Stimulated activated CD4-positive, alpha-beta T cell treated with anti-CD3 and anti-CD28 coated beads, TNF-alpha, amount 100 ng/mL, for 24 hours (primary cell): ENCODE results near the gene LHPP.
A peak's percentile ranks its signal among the peaks of the same experiment; 100 is the strongest.
"Not testable (repeated sequence)": the region's sequence is repeated elsewhere in the genome, so short reads cannot be mapped to it uniquely, and the experiment has no call there.

Source experiments
- DNase-seq, 3 experiments: peaks; one replicate each; pipeline ENCODE4 v3.0.0-alpha.2; 2020; ENCODE audit warnings: low read depth in 3 of 3

LHPP gene

DNA sequence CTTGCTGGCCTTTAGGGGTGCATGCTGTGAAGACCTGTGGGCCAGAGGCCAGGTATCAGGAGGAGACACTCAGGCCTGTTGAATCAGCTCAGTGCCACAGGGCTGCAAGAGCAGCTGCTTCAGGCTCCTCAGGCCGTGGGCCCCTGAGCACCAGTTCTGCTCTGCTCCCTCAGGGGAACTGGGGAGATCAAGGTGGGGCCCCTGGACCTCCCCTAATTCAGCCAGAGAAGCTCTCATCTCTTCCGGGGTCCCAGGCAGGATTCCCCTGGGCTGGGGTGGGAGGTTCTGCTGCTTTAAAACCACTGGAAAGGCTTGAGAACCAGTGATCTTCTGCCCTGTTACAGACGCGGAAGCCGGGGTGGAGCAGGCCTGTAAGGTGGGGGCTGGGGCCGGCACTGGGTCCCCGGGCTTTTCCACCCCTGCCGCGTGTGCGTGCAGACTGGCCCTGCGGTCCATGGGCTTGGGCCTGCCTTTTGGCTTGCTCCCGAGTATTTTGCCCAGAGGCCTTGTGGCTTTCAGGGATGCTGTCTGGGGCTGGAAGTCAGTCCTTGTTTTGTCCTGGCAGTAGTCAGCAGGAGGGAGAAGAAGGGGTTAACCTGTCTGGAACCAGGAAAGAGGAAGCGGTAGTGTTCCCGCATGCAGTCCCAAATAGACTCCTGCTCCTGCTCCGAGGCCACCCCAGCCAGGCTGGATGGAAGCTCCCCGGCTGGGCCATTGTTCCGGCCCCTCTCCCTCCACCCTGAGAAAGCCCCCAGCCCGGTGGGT is 74.3 kb downstream of the LHPP start:
- no peak for DNase-seq

DNA sequence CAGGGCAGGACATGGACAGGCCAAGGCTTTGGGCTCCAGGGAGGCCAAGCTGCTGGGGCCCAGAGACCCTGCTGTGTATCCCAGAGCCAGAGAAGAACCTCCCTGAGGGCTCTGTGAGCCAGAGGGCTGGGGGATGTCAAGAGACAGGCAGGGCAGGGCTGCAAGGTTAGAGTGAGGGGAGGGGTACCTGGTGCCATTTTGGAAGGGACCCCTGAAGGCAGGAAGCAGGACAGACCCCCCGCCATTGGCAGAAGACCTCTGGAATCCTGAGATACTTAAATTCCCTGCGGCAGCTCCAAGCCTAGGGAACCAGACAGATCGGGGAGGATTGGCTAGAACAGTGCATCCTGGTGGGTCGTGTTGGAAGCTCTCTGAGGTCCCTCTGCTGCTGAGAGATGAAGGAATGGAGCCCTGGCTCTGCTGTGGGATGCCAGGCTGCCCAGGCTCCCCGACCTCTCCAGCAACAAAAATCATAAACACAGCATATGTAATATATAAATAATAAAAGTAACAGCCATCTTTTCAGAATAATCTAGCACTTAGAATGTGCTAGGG is 75.0 kb downstream of the LHPP start:
- no peak for DNase-seq

DNA sequence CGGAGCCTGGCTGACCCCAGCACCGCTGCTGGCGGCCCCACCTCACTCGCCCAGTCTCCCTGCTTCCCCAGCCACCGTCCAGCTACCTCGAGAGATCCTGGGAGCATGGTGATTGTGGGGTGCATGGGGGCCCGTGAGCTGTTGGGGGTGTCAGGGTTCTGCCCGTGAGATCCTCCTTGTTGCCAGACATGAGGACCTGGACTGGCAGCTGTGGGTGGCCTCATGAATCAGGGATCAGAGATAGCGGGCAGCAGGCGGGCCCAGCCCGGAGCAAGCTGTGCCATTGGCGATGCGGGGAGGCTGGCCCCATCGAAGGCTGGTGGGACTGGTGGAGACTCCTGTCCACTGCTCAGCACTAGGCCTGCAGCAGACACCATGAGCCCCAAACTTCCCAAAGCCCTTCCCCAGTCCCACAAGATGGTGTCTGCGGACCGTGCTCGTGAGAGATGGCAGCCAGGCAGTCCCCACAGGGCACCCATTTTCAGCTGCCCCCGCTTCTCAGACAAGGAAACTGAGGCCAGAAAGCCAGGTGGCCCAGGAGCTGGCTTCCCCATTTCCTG is 75.6 kb downstream of the LHPP start:
- DNase-seq = no peak

DNA sequence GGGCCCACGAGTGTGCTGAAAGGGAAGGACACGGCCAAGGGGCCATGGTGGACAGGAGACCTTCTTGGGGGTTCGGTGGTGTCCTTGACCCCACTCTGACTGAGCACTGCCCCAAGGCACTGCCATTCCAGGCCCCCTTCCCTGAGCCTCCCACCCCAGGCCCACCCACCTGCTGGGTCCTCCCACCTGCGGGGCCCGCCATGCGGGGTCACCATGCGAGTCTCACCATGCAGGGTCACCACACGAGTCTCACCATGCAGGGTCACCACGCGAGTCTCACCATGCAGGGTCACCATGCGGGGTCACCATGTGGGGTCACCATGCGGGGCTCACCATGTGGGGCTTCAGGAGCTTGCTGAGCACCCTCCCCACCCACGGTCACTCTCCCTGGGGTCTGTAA is 76.3 kb downstream of the LHPP start:
- no peak for DNase-seq

DNA sequence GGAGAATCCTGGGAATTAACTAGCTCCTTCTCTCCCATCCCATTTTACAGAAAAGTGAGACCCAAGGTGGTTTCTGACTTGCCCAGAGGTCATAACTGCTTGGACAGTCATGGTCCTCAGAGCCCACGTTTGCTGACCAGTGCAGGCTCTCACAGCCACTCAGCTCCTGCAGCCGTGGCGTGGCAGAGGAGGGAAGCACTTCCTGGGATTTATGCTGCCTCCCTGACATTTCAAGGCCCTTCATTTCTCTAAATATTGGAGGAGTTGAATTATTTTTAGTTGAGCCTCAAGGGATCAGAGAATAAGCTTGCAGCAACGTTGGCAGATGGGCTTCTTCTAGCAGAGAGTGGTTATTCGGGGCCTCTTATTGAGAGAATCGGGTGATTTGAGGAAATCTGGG is 77.1 kb downstream of the LHPP start:
- no peak for DNase-seq

DNA sequence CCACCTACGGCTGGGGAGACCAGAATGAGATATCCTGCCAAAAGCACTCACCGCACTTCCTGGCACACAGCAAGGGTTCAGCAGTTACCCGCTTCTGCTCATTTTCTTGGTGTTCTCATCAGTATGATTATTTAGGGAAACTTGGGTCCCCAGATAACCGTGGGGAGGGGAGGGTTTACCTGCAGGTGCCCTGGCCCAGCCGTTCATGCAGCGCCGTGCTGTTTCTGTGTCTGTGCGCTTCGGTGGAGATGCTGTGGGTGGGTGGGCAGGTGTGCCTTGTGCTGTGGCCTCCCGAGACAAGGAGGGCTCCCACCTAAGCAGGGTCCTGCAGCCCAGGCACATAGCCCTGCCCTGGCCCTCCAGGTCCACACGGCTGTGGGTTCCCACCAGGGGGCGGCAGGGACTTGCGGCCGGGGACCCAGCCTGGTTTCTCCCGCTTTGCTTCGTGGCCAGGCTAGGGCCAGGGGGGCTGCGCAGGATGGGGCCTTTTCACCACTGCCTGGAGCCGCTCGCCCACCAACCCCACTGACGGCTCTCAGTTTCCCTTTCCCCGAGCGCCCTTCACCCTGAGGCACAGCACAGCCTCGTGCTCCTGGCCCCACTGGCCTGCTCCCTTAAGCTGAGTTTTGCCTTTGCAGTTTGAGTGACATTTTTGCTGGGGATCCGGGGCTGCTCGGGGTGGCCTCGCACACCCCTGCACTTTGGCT is 78.5 kb downstream of the LHPP start:
- DNase-seq = peak; percentile 34 to 56 (median 37)

DNA sequence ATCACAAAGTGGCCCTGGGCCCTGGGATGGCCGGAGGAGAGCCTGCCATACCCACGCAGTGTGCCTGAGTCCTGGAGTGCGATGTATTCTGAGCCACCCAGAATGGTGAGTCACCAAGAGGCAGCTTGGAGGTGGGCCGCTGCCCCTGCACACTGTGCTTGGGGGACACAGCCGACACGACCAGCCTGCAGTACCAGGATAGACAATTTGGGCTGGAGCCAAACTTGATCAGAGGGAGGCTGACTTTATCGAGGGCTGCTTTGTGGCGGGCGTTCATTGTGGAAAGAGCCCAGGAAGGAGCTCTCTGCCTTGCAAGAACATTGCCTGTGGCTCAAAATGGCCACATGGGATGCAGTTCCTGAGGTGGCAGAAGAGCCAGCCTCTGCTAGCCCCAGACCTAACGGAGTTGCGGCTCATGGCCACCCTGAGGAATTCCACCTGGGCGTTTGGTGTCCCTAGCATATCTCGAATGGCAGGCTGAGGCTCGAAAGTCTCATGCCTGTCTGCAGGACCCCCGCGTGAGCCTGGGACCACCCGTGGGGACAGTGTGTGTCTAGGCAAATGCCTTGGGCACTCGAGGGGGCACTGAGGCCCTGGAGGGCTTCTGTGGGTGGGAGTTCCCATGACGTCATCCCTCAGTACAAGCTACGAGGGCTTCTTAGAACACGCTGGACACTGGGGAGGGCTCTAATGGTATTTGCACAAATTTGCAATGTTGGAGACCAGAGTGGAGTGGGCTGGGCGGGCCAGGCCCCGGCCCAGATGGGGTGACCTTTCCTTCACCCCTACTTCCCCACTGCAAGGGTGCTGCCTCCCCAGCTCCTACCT is 79.7 kb downstream of the LHPP start:
- DNase-seq = no peak

DNA sequence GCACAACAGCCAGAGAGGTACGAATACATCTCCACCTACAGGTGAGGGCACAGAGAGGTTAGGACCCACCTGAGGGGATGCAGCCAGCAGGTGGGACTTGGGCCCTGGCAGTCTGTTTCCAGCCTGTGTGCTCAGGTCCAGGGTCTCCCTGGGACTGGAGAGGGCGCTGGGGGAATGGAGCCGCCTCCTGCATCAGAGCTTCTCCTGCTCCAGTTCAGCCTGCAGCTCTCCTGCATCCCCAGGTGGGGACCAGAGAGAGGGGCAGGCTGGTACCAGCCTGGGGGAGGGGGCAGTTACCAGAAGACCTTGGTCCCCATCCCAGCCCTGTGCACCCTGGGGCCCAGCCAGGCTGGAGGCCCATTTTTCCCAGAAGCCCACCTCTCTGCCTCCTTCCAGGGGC is 80.7 kb downstream of the LHPP start:
- no peak for DNase-seq

DNA sequence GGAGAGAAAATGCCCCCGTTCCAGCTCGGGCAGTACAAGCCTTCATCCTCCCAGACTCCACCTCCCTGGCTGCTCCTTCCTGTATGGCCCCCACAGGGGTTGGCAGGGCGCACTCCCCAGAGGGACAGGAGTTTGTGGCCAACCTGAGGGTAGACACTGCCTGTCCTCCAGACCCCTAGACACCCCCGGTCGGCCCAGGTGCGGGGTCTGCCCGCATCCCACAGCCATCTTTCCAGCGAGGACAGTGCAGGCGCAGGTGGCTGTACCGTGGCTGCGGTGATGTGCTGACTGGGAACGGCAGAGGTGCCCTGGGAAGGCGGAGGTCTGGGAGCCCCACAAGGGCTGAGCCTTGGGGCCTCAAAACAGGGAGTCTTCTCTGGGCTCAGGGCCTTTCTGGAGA is 81.5 kb downstream of the LHPP start:
- no peak for DNase-seq

DNA sequence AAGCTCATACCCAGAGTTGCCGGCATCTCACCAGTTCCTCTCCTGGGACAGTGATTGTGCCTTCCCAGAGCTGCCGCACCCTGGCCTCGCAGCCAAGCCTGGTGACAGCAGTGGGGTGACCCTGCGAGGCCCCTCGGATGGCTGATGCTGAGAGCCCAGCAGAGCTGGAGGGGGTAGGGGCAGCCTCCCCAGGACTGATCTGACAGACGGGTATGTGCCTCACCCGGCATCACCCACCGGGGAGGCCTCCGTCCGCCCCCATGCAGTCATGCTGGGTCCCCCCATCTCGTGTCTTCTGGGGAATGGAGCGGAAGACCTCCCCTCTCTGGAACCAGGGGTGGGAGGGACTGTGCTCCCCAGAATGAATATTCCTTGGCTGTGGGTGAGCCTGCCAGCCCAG is 82.3 kb downstream of the LHPP start:
- no peak for DNase-seq

DNA sequence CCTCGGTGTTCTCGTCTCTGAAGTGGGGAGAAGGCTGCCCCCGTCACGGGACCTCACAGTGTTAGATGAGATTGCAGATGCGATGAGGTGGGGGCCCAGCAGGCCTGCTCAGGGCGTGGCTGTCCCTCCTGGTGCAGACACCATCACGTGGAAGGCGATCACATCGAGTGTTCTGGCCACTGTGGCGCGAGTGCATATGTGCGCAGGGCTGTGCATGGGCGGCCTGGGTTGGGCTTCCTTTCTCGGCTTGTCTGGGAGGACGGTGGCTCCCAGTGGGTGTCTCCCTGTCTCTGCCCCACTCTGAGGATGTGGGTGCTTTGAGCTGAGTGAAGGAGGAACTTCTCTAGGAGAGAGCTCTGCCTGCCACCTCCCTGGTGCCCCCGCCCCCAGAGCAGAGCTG is 83.1 kb downstream of the LHPP start:
- no peak for DNase-seq

DNA sequence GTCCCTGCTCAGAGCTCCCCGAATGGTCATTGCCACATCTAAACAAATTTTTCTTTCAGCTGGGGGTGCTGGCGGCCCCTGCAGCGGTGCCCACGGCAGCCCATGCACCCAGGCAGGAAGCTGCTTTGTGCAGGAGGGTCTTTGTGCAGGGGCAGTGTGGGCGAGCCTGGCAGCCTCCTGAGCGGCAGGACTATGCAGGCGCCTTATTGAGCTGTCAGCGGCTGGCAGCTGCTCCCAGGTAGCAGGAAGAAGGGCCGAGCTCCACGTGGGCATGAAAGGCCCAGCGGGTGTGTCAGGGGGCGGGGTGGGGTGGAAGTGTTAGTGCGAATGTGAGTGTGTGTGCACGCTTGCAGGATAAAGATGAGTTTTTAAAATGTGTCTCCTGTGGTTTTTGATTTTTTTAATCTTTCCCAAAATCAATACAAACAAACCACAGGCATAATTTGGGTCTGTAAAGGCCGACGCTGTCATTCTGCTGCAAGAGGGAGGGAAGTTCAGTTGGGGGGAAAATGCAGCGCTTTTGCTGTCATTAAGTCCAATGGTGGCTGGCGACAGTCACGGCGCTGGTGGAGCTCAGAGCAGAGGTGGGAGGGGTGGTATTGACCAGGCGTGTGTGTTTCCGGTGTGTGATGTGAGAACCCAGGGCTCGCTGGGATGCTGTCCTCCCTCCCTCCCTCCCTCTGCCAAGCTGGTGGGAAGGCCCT is 83.9 kb downstream of the LHPP start:
- no peak for DNase-seq

DNA sequence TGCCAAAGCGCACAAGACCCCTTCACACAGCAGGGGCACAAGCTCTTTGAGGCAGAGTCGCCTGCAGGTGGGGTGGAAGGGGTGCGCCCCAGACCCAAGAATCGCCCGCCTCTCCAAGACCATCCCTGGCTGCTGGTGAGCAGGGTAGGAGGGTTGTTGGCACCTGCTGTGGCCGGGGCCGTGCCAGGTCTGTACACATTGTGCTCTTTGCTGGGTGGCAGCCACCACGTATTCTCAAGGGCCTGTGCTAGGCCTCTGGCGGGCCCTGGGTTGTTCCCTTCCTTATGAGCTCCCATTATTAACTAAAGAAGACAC is 84.4 kb downstream of the LHPP start:
- DNase-seq = no peak

DNA sequence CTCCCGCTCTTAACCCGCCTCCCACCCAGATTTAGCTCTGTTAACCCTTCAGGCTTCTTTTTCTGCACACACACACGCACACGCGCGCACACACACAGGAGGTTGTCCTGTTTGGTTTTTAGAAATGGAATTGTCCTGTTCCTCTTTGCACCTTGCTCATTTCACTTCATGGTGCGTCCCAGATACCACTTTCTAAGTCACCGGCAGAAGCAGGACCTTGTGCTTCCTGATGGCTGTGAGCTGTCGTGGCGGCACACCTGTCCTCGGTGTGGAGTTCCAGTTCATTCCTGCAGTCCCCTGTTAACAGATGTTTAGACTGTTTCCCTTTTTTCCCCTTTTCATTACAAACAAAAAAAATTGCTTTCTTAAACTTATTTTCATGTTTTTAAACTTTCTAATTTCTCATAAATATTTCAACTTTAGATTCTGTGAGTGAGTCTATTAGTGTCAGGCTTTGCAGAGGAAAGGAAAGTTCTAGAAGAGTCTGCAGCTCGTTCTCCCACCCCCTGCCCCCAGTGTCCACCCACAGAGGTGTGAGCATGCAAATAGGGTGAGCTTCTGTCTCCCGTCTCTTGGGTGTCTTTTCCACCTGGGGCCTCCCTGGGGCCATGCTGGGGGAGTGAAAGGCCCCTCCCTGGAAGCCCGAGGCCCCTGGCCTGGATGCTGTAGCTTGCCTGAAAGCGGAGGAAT is 85.5 kb downstream of the LHPP start:
- DNase-seq = no peak

DNA sequence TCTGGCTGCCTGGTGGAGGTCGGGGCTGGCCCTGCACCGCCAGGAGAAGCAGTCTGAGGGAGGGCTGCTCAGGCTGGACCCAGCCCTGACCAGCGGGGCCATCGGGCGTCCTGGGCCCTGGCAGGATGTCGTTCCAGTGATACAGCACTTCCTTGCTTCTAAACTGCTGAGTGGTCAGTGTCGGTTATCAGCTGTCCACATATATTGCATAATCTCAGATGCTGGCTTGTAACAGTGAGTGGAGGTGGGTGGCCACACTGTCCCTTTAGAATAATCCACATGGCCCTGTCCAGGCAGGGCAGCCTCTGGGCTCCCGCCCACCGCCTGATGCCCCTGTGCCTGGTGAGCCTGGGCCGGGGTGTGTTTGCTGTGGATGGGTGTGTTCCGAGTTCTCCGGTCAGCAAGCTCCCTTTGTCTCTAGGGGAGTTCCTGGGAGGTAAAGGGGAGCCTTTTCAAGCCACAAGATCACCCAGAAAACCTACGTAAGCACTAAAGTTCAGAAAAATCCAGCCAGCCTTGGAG is 86.1 kb downstream of the LHPP start:
- DNase-seq = no peak

DNA sequence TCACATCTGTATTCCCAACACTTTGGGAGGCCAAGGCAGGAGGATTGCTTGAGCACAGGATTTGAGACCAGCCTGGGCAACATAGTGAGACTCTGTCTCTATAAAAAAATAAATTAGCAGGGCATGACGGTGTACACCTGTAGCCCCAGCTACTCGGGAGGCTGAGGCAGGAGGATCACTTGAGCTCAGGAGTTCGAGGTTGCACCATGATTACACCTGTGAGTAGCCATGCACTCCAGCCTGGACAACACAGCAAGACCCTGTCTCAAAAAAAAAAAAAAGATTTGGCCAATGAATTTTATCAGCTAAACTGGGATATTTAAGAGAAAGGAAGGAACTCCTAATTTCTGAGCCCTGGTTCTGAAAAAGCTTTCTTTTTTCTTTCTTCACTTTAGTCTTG is 87.5 kb downstream of the LHPP start:
- DNase-seq = not testable (repeated sequence)

DNA sequence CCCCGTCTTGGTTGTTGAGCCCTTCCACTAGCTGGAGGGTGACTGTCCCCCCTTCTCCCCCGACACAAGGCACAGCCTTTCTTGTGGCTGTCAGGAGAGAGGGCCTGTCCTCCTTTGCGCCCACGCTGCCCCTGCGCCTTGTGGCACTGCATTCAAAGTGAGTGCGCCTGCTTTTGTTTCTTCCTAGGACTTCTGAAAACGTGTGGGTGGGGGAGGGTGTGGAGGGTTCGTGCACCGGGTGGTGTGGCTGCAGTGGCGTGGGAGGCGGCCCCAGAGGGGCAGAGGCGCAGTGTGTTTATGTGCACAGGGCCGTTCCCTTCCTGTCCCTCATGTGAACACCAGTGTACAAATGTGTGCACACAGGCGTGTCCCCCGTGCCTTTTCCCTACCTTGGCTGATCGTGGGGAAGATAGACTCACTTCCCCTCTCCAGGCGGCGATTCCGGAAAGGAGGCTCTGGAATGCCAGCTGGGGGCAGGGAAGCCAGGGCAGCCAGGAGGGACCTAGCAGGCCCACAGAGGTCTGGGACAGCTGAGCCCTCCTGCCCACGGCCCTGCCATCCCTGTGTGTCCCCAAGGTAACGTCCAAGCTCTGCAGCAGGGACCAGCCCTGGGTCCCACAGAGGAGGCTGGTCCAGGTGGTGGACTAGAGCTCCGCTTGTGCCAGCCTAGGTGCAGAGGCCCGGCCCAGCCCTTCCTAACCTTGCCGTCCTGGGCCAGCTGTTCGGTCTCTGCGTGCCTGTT is 88.8 kb downstream of the LHPP start:
- DNase-seq = no peak

DNA sequence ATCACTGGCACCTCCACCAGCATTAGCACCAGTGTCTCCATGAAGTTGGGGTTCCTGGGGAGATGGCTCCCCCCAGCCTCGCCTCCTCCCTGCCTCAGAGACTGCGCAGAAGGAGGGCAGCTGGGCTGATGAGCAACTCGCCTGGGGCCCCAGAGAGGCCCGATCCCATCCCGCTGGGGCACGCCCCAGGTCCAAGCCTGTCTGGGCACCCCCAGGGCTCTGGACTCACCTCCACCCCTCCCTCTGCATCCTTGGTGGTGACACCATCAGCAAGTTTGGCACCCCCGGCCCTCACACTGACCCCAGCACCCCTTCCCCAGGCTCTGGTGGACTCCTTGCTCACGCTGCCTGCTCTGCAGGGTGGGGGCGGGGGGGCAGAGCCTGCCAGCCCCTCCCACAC is 89.5 kb downstream of the LHPP start:
- DNase-seq = no peak

DNA sequence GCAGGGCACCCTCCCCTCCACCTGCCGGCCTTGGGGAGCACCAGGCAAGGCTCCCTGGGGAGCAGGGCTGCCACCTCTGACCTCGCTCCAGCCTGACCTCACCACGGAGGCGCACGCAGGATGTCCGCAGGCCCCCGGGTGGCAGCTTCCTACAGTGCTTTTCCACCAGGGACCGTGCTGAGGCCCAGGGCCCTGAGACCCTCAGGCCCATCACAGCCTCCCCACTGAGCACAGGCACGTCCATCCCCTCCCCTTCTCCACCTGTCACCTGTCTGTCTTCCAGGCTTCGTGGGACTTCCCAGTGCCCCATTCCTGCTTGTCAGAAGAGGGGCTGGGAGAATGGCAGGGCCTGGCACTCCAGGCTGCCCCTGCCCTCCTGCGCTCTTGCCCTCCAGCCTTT is 90.1 kb downstream of the LHPP start:
- DNase-seq = no peak

DNA sequence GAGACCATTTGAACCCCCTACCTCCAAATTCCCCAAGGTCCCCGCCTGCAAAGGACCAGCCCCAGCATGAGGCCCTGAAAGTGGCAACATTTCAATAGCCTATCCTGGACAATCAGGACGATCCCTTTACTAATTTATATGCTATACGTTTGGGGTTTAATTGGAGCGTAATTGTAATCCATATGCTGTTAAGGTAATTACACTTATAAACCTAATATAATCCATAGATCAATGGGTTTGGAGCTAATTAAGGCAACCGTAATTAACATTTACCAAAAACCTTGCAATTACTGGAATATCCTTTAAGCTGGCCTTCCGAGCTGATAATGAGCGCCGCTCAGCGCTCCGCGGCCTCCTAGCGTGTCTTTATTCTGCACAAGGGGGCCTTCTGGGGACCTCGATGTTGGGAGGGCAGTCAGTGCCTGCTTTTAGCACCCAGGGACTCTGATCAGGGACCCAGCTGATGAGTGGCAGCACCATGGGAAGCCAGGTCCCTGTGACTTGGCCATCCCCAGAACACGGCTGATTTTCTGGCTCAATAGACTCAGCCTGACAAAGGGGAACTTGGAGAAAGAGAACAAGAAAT is 91.2 kb downstream of the LHPP start:
- DNase-seq = no peak
